Dendritic cell treated with granulocyte-macrophage colony-stimulating factor and Interleukin-4, amounts not matched to agents 40 ng/mL and 50 ng/mL, for 4 days (primary cell): ENCODE measurements around the gene PHOSPHO2.

Source experiments
- H3K27ac Mint-ChIP-seq: one replicate; pipeline ENCODE4 v1.8.0; 2022; ENCODE audit warnings: mild to moderate bottlenecking, mixed read lengths
- H3K27me3 Mint-ChIP-seq: one replicate; pipeline ENCODE4 v1.8.0; 2022; ENCODE audit warnings: mild to moderate bottlenecking, mixed read lengths
- H3K36me3 Mint-ChIP-seq: one replicate; pipeline ENCODE4 v1.8.0; 2022; ENCODE audit warnings: low read depth, mixed read lengths
- H3K4me1 Mint-ChIP-seq: one replicate; pipeline ENCODE4 v1.8.0; 2022; ENCODE audit warnings: low read depth, mixed read lengths
- H3K4me3 Mint-ChIP-seq: one replicate; pipeline ENCODE4 v1.8.0; 2022; ENCODE audit warnings: mild to moderate bottlenecking, moderate library complexity, mixed read lengths
- H3K9me3 Mint-ChIP-seq: one replicate; pipeline ENCODE4 v1.8.0; 2022; ENCODE audit warnings: mixed read lengths
- intact Hi-C: fragments of 100-400 bp; cut with micrococcal nuclease; formaldehyde crosslinking; loops from one replicate; pipeline ENCODE4 v1.15.0; 2022

Gene PHOSPHO2

GRCh38 chr2:169694113-169694893, at the start of gene PHOSPHO2, which contains the start of gene CFAP210:
PHOSPHO2 (plus strand) TSS chr2:169694469; CDS start chr2:169700972, 6,503 bp downstream.
CFAP210 (minus strand) TSS chr2:169694405; CDS start chr2:169694327, 78 bp downstream.
- Mint-ChIP-seq H3K36me3 (no peaks in the 10 kb centered on the region), H3K27ac (peak within 1 kb of the TSS; percentile 77), H3K9me3 (peaks cover 9% of the 10 kb centered on the region), H3K4me1 (peaks cover 10% of the 10 kb centered on the region), H3K4me3 (peak within 1 kb of the TSS; percentile 79), H3K27me3 (peaks cover 9% of the 10 kb centered on the region)
- intact Hi-C loops = loop anchor here (2.0 kb wide), 2 partner anchors 104 to 110 kb away; partner anchors contain the start of genes PPIG and SSB

GRCh38 chr2:169647496-169647895, 46.8 kb upstream of the PHOSPHO2 start:
- no peak overlapping the region for H3K4me3 Mint-ChIP-seq
- H3K27ac Mint-ChIP-seq = no peak overlapping the region
- H3K9me3 Mint-ChIP-seq = no peaks in the 10 kb centered on the region
- no peaks in the 10 kb centered on the region for H3K36me3 Mint-ChIP-seq
- peaks cover 5% of the 10 kb centered on the region for H3K4me1 Mint-ChIP-seq
- no peaks in the 10 kb centered on the region for H3K27me3 Mint-ChIP-seq
- intact Hi-C loops = no loop called here

- Mint-ChIP-seq H3K27me3 (no peaks in the 10 kb centered on the region), H3K4me3 (no peak overlapping the region), H3K9me3 (no peaks in the 10 kb centered on the region), H3K4me1 (peaks cover 5% of the 10 kb centered on the region), H3K27ac (no peak overlapping the region), H3K36me3 (no peaks in the 10 kb centered on the region)
- intact Hi-C loops = no loop called here
Observed at GRCh38 chr2:169649278-169649677, 45.0 kb upstream of the PHOSPHO2 start.

- intact Hi-C loops = no loop called here
- H3K4me3 Mint-ChIP-seq = no peak overlapping the region
- H3K9me3 Mint-ChIP-seq = no peaks in the 10 kb centered on the region
- peaks cover 12% of the 10 kb centered on the region for H3K4me1 Mint-ChIP-seq
- H3K27ac Mint-ChIP-seq = no peak overlapping the region
- no peaks in the 10 kb centered on the region for H3K36me3 Mint-ChIP-seq
- H3K27me3 Mint-ChIP-seq = no peaks in the 10 kb centered on the region
Observed at GRCh38 chr2:169653636-169654035, 40.6 kb upstream of the PHOSPHO2 start.

GRCh38 chr2:169656164-169656563, 38.1 kb upstream of the PHOSPHO2 start:
- Mint-ChIP-seq H3K9me3 (no peaks in the 10 kb centered on the region), H3K27ac (no peak overlapping the region), H3K4me3 (no peak overlapping the region), H3K4me1 (peaks cover 7% of the 10 kb centered on the region), H3K36me3 (no peaks in the 10 kb centered on the region), H3K27me3 (no peaks in the 10 kb centered on the region)
- intact Hi-C loops = no loop called here

- Mint-ChIP-seq H3K4me3 (no peak overlapping the region), H3K27me3 (no peaks in the 10 kb centered on the region), H3K4me1 (peaks cover 7% of the 10 kb centered on the region), H3K9me3 (no peaks in the 10 kb centered on the region), H3K36me3 (no peaks in the 10 kb centered on the region), H3K27ac (no peak overlapping the region)
- intact Hi-C loops = no loop called here
Observed at GRCh38 chr2:169658877-169659276, 35.4 kb upstream of the PHOSPHO2 start.

- Mint-ChIP-seq H3K27me3 (no peaks in the 10 kb centered on the region), H3K9me3 (no peaks in the 10 kb centered on the region), H3K27ac (no peak overlapping the region), H3K4me3 (no peak overlapping the region), H3K4me1 (peaks cover 7% of the 10 kb centered on the region), H3K36me3 (no peaks in the 10 kb centered on the region)
- intact Hi-C loops = no loop called here
Observed at GRCh38 chr2:169659320-169659719, 34.9 kb upstream of the PHOSPHO2 start.

- H3K4me3 Mint-ChIP-seq = no peak overlapping the region
- no peak overlapping the region for H3K27ac Mint-ChIP-seq
- no peaks in the 10 kb centered on the region for H3K36me3 Mint-ChIP-seq
- intact Hi-C loops = no loop called here
- no peaks in the 10 kb centered on the region for H3K9me3 Mint-ChIP-seq
- peaks cover 8% of the 10 kb centered on the region for H3K4me1 Mint-ChIP-seq
- H3K27me3 Mint-ChIP-seq = no peaks in the 10 kb centered on the region
Observed at GRCh38 chr2:169661265-169661664, 33.0 kb upstream of the PHOSPHO2 start.

- H3K36me3 Mint-ChIP-seq = no peaks in the 10 kb centered on the region
- H3K27ac Mint-ChIP-seq = no peak overlapping the region
- intact Hi-C loops = no loop called here
- no peaks in the 10 kb centered on the region for H3K9me3 Mint-ChIP-seq
- H3K27me3 Mint-ChIP-seq = no peaks in the 10 kb centered on the region
- no peak overlapping the region for H3K4me3 Mint-ChIP-seq
- peaks cover 6% of the 10 kb centered on the region for H3K4me1 Mint-ChIP-seq
Observed at GRCh38 chr2:169662744-169663143, 31.5 kb upstream of the PHOSPHO2 start.

- Mint-ChIP-seq H3K27me3 (no peaks in the 10 kb centered on the region), H3K4me1 (peaks cover 6% of the 10 kb centered on the region), H3K36me3 (no peaks in the 10 kb centered on the region), H3K4me3 (no peak overlapping the region), H3K27ac (no peak overlapping the region), H3K9me3 (no peaks in the 10 kb centered on the region)
- intact Hi-C loops = no loop called here
Observed at GRCh38 chr2:169663247-169663646, 31.0 kb upstream of the PHOSPHO2 start.

GRCh38 chr2:169664600-169664977, 29.7 kb upstream of the PHOSPHO2 start:
- intact Hi-C loops = no loop called here
- no peaks in the 10 kb centered on the region for H3K36me3 Mint-ChIP-seq
- no peaks in the 10 kb centered on the region for H3K27me3 Mint-ChIP-seq
- H3K4me3 Mint-ChIP-seq = no peak overlapping the region
- H3K9me3 Mint-ChIP-seq = no peaks in the 10 kb centered on the region
- H3K4me1 Mint-ChIP-seq = peaks cover 6% of the 10 kb centered on the region
- no peak overlapping the region for H3K27ac Mint-ChIP-seq

- no peak overlapping the region for H3K4me3 Mint-ChIP-seq
- no peaks in the 10 kb centered on the region for H3K9me3 Mint-ChIP-seq
- intact Hi-C loops = no loop called here
- H3K27ac Mint-ChIP-seq = no peak overlapping the region
- H3K36me3 Mint-ChIP-seq = no peaks in the 10 kb centered on the region
- no peaks in the 10 kb centered on the region for H3K27me3 Mint-ChIP-seq
- H3K4me1 Mint-ChIP-seq = peaks cover 6% of the 10 kb centered on the region
Observed at GRCh38 chr2:169664978-169665930, 29.0 kb upstream of the PHOSPHO2 start.

- peaks cover 6% of the 10 kb centered on the region for H3K4me1 Mint-ChIP-seq
- H3K27me3 Mint-ChIP-seq = peaks cover 2% of the 10 kb centered on the region
- no peaks in the 10 kb centered on the region for H3K36me3 Mint-ChIP-seq
- no peak overlapping the region for H3K27ac Mint-ChIP-seq
- no peaks in the 10 kb centered on the region for H3K9me3 Mint-ChIP-seq
- intact Hi-C loops = no loop called here
- no peak overlapping the region for H3K4me3 Mint-ChIP-seq
Observed at GRCh38 chr2:169667583-169667982, 26.7 kb upstream of the PHOSPHO2 start.

- intact Hi-C loops = no loop called here
- Mint-ChIP-seq H3K27ac (no peak overlapping the region), H3K9me3 (no peaks in the 10 kb centered on the region), H3K36me3 (no peaks in the 10 kb centered on the region), H3K4me3 (no peak overlapping the region), H3K4me1 (no peaks in the 10 kb centered on the region), H3K27me3 (peaks cover 2% of the 10 kb centered on the region)
Observed at GRCh38 chr2:169670215-169670651, 24.0 kb upstream of the PHOSPHO2 start.
